Measurements from ENCODE around the gene CTTN.

DNA sequence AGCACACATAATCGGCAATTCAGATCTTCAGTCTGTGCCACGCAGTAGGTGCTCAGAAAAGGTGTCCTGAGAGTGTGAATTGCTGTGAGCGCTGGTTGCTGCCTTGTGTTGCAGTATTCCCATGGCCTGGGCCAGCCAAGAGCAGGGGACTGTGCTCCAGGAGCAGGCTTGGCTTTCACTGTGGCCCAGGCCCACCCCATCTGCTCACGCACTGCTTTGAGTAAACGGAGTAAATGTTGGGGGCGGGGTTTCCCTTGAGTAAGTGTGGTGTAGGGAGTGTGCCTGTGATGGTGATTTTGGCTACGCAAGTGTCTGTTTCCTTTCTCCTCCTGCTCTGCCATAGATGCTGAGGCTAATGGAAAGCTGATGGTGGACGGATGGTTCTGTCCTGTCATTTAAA lies 2.3 kb downstream of the CTTN start:
- TF ChIP-seq, protein P1, sequence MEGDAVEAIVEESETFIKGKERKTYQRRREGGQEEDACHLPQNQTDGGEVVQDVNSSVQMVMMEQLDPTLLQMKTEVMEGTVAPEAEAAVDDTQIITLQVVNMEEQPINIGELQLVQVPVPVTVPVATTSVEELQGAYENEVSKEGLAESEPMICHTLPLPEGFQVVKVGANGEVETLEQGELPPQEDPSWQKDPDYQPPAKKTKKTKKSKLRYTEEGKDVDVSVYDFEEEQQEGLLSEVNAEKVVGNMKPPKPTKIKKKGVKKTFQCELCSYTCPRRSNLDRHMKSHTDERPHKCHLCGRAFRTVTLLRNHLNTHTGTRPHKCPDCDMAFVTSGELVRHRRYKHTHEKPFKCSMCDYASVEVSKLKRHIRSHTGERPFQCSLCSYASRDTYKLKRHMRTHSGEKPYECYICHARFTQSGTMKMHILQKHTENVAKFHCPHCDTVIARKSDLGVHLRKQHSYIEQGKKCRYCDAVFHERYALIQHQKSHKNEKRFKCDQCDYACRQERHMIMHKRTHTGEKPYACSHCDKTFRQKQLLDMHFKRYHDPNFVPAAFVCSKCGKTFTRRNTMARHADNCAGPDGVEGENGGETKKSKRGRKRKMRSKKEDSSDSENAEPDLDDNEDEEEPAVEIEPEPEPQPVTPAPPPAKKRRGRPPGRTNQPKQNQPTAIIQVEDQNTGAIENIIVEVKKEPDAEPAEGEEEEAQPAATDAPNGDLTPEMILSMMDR (IDR thresholded peaks at IDR 0.05; ENCODE audit: low read length), result no peak
- no peak for TF ChIP-seq EZH2 (IDR thresholded peaks at IDR 0.05; ENCODE audit: borderline replicate concordance, low read length)

All from OCI-LY1 (cell line).